ENCODE measurements around the gene ASAP2. TPM values are rescaled to one million over a fixed set of nuclear protein-coding genes. Genes with fewer than 3 reads are reported as not detected.

ASAP2 gene
- total RNA-seq, 2 experiments from 2014 or later = 0.14 to 0.15 TPM

- Mint-ChIP-seq H3K9me3 (no peaks in the 10 kb centered on the region), H3K36me3 (ENCODE audit: low read depth) (no peaks in the 10 kb centered on the region), H3K4me3 (no peak overlapping the region), H3K27ac (no peak overlapping the region), H3K27me3 (ENCODE audit: low read depth) (no peaks in the 10 kb centered on the region), H3K4me1 (ENCODE audit: low read depth) (no peaks in the 10 kb centered on the region)
- intact Hi-C loops (cut with micrococcal nuclease) = no loop called here
- no peak for DNase-seq
- CTCF ChIA-PET = no interaction called here
Observed at GRCh38 chr2:9375857-9376428, 169.3 kb downstream of the ASAP2 start.

GRCh38 chr2:9377461-9378097 lies 171.0 kb downstream of the ASAP2 start:
- no peak for DNase-seq
- H3K27me3 Mint-ChIP-seq (ENCODE audit: low read depth) = no peaks in the 10 kb centered on the region
- CTCF ChIA-PET = no interaction called here
- H3K27ac Mint-ChIP-seq = no peak overlapping the region
- no peaks in the 10 kb centered on the region for H3K9me3 Mint-ChIP-seq
- H3K4me3 Mint-ChIP-seq = no peak overlapping the region
- intact Hi-C loops (cut with micrococcal nuclease) = no loop called here
- no peaks in the 10 kb centered on the region for H3K4me1 Mint-ChIP-seq (ENCODE audit: low read depth)
- no peaks in the 10 kb centered on the region for H3K36me3 Mint-ChIP-seq (ENCODE audit: low read depth)

- H3K4me3 Mint-ChIP-seq = no peak overlapping the region
- H3K9me3 Mint-ChIP-seq = no peaks in the 10 kb centered on the region
- H3K4me1 Mint-ChIP-seq (ENCODE audit: low read depth) = no peaks in the 10 kb centered on the region
- DNase-seq = no peak
- H3K27me3 Mint-ChIP-seq (ENCODE audit: low read depth) = no peaks in the 10 kb centered on the region
- H3K27ac Mint-ChIP-seq = no peak overlapping the region
- intact Hi-C loops (cut with micrococcal nuclease) = no loop called here
- H3K36me3 Mint-ChIP-seq (ENCODE audit: low read depth) = no peaks in the 10 kb centered on the region
- CTCF ChIA-PET = no interaction called here
Observed at GRCh38 chr2:9378433-9379390, 172.1 kb downstream of the ASAP2 start.

GRCh38 chr2:9379391-9379755 lies 172.8 kb downstream of the ASAP2 start:
- Mint-ChIP-seq H3K27me3 (ENCODE audit: low read depth) (no peaks in the 10 kb centered on the region), H3K4me3 (no peak overlapping the region), H3K9me3 (no peaks in the 10 kb centered on the region), H3K27ac (no peak overlapping the region), H3K4me1 (ENCODE audit: low read depth) (no peaks in the 10 kb centered on the region), H3K36me3 (ENCODE audit: low read depth) (no peaks in the 10 kb centered on the region)
- CTCF ChIA-PET = no interaction called here
- intact Hi-C loops (cut with micrococcal nuclease) = no loop called here
- DNase-seq = no peak

GRCh38 chr2:9380702-9381628 lies 174.4 kb downstream of the ASAP2 start:
- no peaks in the 10 kb centered on the region for H3K36me3 Mint-ChIP-seq (ENCODE audit: low read depth)
- intact Hi-C loops (cut with micrococcal nuclease) = no loop called here
- no peak overlapping the region for H3K4me3 Mint-ChIP-seq

GRCh38 chr2:9382604-9383235 lies 176.1 kb downstream of the ASAP2 start:
- intact Hi-C loops (cut with micrococcal nuclease) = no loop called here
- no peak for DNase-seq
- H3K4me3 Mint-ChIP-seq = no peak overlapping the region
- H3K4me1 Mint-ChIP-seq (ENCODE audit: low read depth) = no peaks in the 10 kb centered on the region
- CTCF ChIA-PET = no interaction called here
- H3K27ac Mint-ChIP-seq = no peak overlapping the region
- H3K9me3 Mint-ChIP-seq = no peaks in the 10 kb centered on the region
- no peaks in the 10 kb centered on the region for H3K27me3 Mint-ChIP-seq (ENCODE audit: low read depth)
- H3K36me3 Mint-ChIP-seq (ENCODE audit: low read depth) = no peaks in the 10 kb centered on the region

More at GRCh38 chr2:9380702-9381628, 174.4 kb downstream of the ASAP2 start:
- Mint-ChIP-seq H3K4me1 (ENCODE audit: low read depth) (no peaks in the 10 kb centered on the region), H3K27me3 (ENCODE audit: low read depth) (no peaks in the 10 kb centered on the region), H3K9me3 (no peaks in the 10 kb centered on the region), H3K27ac (no peak overlapping the region)
- CTCF ChIA-PET = no interaction called here
- DNase-seq = no peak

GRCh38 chr2:9384521-9384920 lies 177.9 kb downstream of the ASAP2 start:
- Mint-ChIP-seq H3K36me3 (ENCODE audit: low read depth) (no peaks in the 10 kb centered on the region), H3K4me3 (no peak overlapping the region), H3K9me3 (no peaks in the 10 kb centered on the region), H3K27me3 (ENCODE audit: low read depth) (no peaks in the 10 kb centered on the region), H3K4me1 (ENCODE audit: low read depth) (no peaks in the 10 kb centered on the region), H3K27ac (no peak overlapping the region)
- CTCF ChIA-PET = interaction anchor here (1.0 kb wide), 1 partner anchor 228 kb away, joined by 3 read pairs; no protein-coding TSS in a partner anchor
- intact Hi-C loops (cut with micrococcal nuclease) = no loop called here
- no peak for DNase-seq

- Mint-ChIP-seq H3K36me3 (ENCODE audit: low read depth) (no peaks in the 10 kb centered on the region), H3K4me3 (no peak overlapping the region), H3K27me3 (ENCODE audit: low read depth) (no peaks in the 10 kb centered on the region), H3K4me1 (ENCODE audit: low read depth) (no peaks in the 10 kb centered on the region), H3K9me3 (no peaks in the 10 kb centered on the region), H3K27ac (no peak overlapping the region)
- DNase-seq = no peak
- intact Hi-C loops (cut with micrococcal nuclease) = no loop called here
- CTCF ChIA-PET = no interaction called here
Observed at GRCh38 chr2:9385841-9386240, 179.2 kb downstream of the ASAP2 start.

GRCh38 chr2:9388199-9388681 lies 181.6 kb downstream of the ASAP2 start:
- Mint-ChIP-seq H3K4me1 (ENCODE audit: low read depth) (no peaks in the 10 kb centered on the region), H3K27ac (no peak overlapping the region), H3K27me3 (ENCODE audit: low read depth) (no peaks in the 10 kb centered on the region), H3K9me3 (no peaks in the 10 kb centered on the region), H3K4me3 (no peak overlapping the region), H3K36me3 (ENCODE audit: low read depth) (no peaks in the 10 kb centered on the region)
- intact Hi-C loops (cut with micrococcal nuclease) = no loop called here
- CTCF ChIA-PET = no interaction called here
- no peak for DNase-seq

GRCh38 chr2:9388950-9389911 lies 182.6 kb downstream of the ASAP2 start:
- Mint-ChIP-seq H3K4me3 (no peak overlapping the region), H3K27ac (no peak overlapping the region), H3K27me3 (ENCODE audit: low read depth) (no peaks in the 10 kb centered on the region), H3K36me3 (ENCODE audit: low read depth) (no peaks in the 10 kb centered on the region), H3K4me1 (ENCODE audit: low read depth) (no peaks in the 10 kb centered on the region), H3K9me3 (no peaks in the 10 kb centered on the region)
- DNase-seq = no peak
- CTCF ChIA-PET = interaction anchor here (0.6 to 0.9 kb wide), 2 partner anchors 25 to 121 kb away, joined by 3 to 4 read pairs; no protein-coding TSS in a partner anchor
- intact Hi-C loops (cut with micrococcal nuclease) = no loop called here
